Measurements from ENCODE around the gene SUPT4H1. TPM values are rescaled to one million over a fixed set of nuclear protein-coding genes. Genes with fewer than 3 reads are reported as not detected.

The SUPT4H1 gene
- total RNA-seq, 1 experiment from 2014 or later = 74.8 TPM

- no peaks in the 10 kb centered on the region for H3K9me3 ChIP-seq (ENCODE audit: insufficient read depth, low read depth)
- H3K79me2 ChIP-seq (ENCODE audit: low read depth) = no peaks in the 10 kb centered on the region
- no peak overlapping the region for H3K4me2 ChIP-seq
- peaks cover 6% of the 10 kb centered on the region; the same call in 1 of the 2 replicates for H3F3A ChIP-seq (ENCODE audit: insufficient read depth, low read depth)
- intact Hi-C loops (cut with micrococcal nuclease; ENCODE audit: unreplicated experiment) = no loop called here
- no peak for TF ChIP-seq EZH2 (IDR thresholded peaks at IDR 0.05; ENCODE audit: low read depth)
- no peak for TF ChIP-seq CTCF (conservative IDR thresholded peaks at IDR 0.05)
- no peaks in the 10 kb centered on the region for H3K36me3 ChIP-seq (ENCODE audit: low read depth)
- ChIA-PET CTCF (no interaction called here), POLR2A (ENCODE audit: unreplicated experiment) (interaction anchor here (0.5 kb wide), 1 partner anchor 1229 kb away, joined by 4 read pairs; the partner anchor contains the start of gene DHX40)
- no peak overlapping the region for H2AFZ ChIP-seq
- BruUV-seq (replicated peaks) = no TSS peak
- DNase-seq = no peak
- no peaks in the 10 kb centered on the region for H3K9me2 ChIP-seq (ENCODE audit: insufficient read depth)
- H3K27ac ChIP-seq = no peak overlapping the region
- no peaks in the 10 kb centered on the region for H3K27me3 ChIP-seq (ENCODE audit: insufficient read depth, low read depth)
- no peaks in the 10 kb centered on the region for H4K20me1 ChIP-seq (ENCODE audit: insufficient read depth)
- H3K4me1 ChIP-seq (replicated peaks; ENCODE audit: insufficient read depth) = no peaks in the 10 kb centered on the region
- H3K4me3 ChIP-seq = no peak overlapping the region
Measured at GRCh38 chr17:58336456-58337209, 15.4 kb downstream of the SUPT4H1 start.

DNA sequence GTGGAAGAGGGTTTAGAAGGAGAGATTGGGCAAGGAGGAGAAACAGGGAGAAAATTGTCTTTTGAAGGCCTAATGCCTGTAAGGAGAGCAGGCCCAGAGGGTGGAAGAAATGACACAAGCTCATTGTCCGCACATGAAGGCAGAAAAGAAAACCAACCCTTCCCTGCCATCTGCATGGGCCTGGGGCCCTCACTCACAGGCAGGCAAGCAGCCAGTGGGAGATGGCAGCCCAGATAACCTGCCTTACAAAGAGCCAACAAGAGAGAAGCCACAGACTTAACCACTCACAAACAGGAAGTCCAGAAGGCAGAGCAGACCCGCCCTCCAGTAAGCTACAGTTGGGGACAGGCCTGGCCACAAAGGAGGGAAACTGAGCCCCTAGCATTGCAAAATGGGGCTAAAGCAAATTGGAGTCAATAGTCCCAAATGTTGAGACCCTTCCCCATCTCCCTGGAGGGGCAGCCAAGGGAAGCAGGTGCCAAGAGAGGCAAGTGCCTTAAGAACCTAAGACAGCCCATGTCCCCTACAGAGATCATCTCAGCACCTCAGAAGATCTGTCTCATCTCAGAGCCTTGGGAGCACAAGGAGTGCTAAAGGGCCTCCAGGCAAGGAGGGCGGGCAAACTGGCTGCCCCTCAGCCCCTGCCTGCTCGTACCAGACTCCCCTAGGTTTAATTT lies 16.1 kb downstream of the SUPT4H1 start:
- H3K27me3 ChIP-seq (ENCODE audit: insufficient read depth, low read depth) = no peaks in the 10 kb centered on the region
- H3K9me2 ChIP-seq (ENCODE audit: insufficient read depth) = no peaks in the 10 kb centered on the region
- no peaks in the 10 kb centered on the region for H3K9me3 ChIP-seq (ENCODE audit: insufficient read depth, low read depth)
- TF ChIP-seq EZH2 (IDR thresholded peaks at IDR 0.05; ENCODE audit: low read depth) (no peak), CTCF (conservative IDR thresholded peaks at IDR 0.05) (no peak)
- no peaks in the 10 kb centered on the region for H3K36me3 ChIP-seq (ENCODE audit: low read depth)
- H2AFZ ChIP-seq = no peak overlapping the region
- H3K79me2 ChIP-seq (ENCODE audit: low read depth) = no peaks in the 10 kb centered on the region
- intact Hi-C loops (cut with micrococcal nuclease; ENCODE audit: unreplicated experiment) = no loop called here
- ChIA-PET POLR2A (ENCODE audit: unreplicated experiment) (interaction anchor here (0.5 kb wide), 1 partner anchor 1229 kb away, joined by 4 read pairs; the partner anchor contains the start of gene DHX40), CTCF (interaction anchor here (0.6 kb wide), 1 partner anchor 1100 kb away, joined by 3 read pairs; no protein-coding TSS in a partner anchor)
- H3K4me3 ChIP-seq = no peak overlapping the region
- H3K27ac ChIP-seq = no peak overlapping the region
- no TSS peak for BruUV-seq (replicated peaks)
- peaks cover 6% of the 10 kb centered on the region; the same call in 1 of the 2 replicates for H3F3A ChIP-seq (ENCODE audit: insufficient read depth, low read depth)
- DNase-seq = peak in 1 of 2 experiments; percentile 37
- no peaks in the 10 kb centered on the region for H4K20me1 ChIP-seq (ENCODE audit: insufficient read depth)
- no peak overlapping the region for H3K4me2 ChIP-seq
- no peaks in the 10 kb centered on the region for H3K4me1 ChIP-seq (replicated peaks; ENCODE audit: insufficient read depth)

GRCh38 chr17:58335061-58335731 lies 16.8 kb downstream of the SUPT4H1 start:
- H3K9me2 ChIP-seq (ENCODE audit: insufficient read depth) = no peaks in the 10 kb centered on the region
- no peak overlapping the region for H3K4me2 ChIP-seq
- H3K27me3 ChIP-seq (ENCODE audit: insufficient read depth, low read depth) = no peaks in the 10 kb centered on the region
- DNase-seq = no peak
- H3K9me3 ChIP-seq (ENCODE audit: insufficient read depth, low read depth) = no peaks in the 10 kb centered on the region
- POLR2A ChIA-PET (ENCODE audit: unreplicated experiment) = no interaction called here
- H3K27ac ChIP-seq = no peak overlapping the region
- H3K4me3 ChIP-seq = no peak overlapping the region
- H3K36me3 ChIP-seq (ENCODE audit: low read depth) = no peaks in the 10 kb centered on the region
- no peaks in the 10 kb centered on the region for H3K4me1 ChIP-seq (replicated peaks; ENCODE audit: insufficient read depth)
- no peaks in the 10 kb centered on the region for H3K79me2 ChIP-seq (ENCODE audit: low read depth)
- H2AFZ ChIP-seq = no peak overlapping the region
- BruUV-seq (replicated peaks) = no TSS peak
- TF ChIP-seq EZH2 (IDR thresholded peaks at IDR 0.05; ENCODE audit: low read depth) (no peak), CTCF (conservative IDR thresholded peaks at IDR 0.05) (no peak)
- intact Hi-C loops (cut with micrococcal nuclease; ENCODE audit: unreplicated experiment) = no loop called here
- H3F3A ChIP-seq (ENCODE audit: insufficient read depth, low read depth) = peaks cover under 1% of the 10 kb centered on the region; the same call in 1 of the 2 replicates
- no peaks in the 10 kb centered on the region for H4K20me1 ChIP-seq (ENCODE audit: insufficient read depth)
- CTCF ChIA-PET = no interaction called here
